Peyer's patch (tissue), 4 donors: ENCODE data around the gene PDLIM7. TPM values are rescaled to one million over a fixed set of nuclear protein-coding genes. Genes with fewer than 3 reads are reported as not detected.
A peak's percentile ranks its signal among the peaks of the same experiment; 100 is the strongest.

Source experiments
- DNase-seq, 3 donors: peaks; one replicate each; pipeline ENCODE4 v3.0.0-alpha.2; 2017 to 2019
- H3K27ac ChIP-seq, 4 donors: fragments of 200-600 bp; sonication (generic); one replicate each; pipeline ENCODE4 v1.5.1; 2016 to 2019
- H3K27me3 ChIP-seq, 2 donors: fragments of 200-600 bp; sonication (generic); one replicate each; pipeline ENCODE4 v1.5.1; 2019
- H3K36me3 ChIP-seq, 3 donors: fragments of 200-600 bp; sonication (generic); one replicate each; pipeline ENCODE4 v1.5.1; 2016 to 2019
- H3K4me1 ChIP-seq, 4 donors: fragments of 200-600 bp; sonication (generic); one replicate each; pipeline ENCODE4 v1.5.1; 2016 to 2019
- H3K4me3 ChIP-seq, 4 donors: fragments of 200-600 bp; sonication (generic); 1 replicate in 3 of 4; 2 replicates in 1 of 4; pipeline ENCODE4 v1.5.1; 2016 to 2019; ENCODE audit warnings: mild to moderate bottlenecking in 1 of 4
- H3K9me3 ChIP-seq, 4 donors: fragments of 200-600 bp; sonication (generic); one replicate each; pipeline ENCODE4 v1.5.1; 2016 to 2019; ENCODE audit warnings: mild to moderate bottlenecking in 1 of 4
- CTCF ChIP-seq, 6 experiments: fragments of 450-650 bp in 4 of 6; fragments of 200-600 bp in 2 of 6; sonication (generic) in 1 of 6; IDR thresholded peaks; one replicate each; pipeline ENCODE4 v1.5.1; 2017 to 2019; ENCODE audit warnings: antibody characterized with exemption in 6 of 6, mild to moderate bottlenecking in 3 of 6, moderate library complexity in 1 of 6
- POLR2A ChIP-seq, 2 donors: fragments of 450-650 bp; IDR thresholded peaks; one replicate each; pipeline ENCODE4 v1.5.1; 2017; ENCODE audit warnings: antibody characterized with exemption in 2 of 2, mild to moderate bottlenecking in 2 of 2, moderate library complexity in 2 of 2
- total RNA-seq, 4 donors: library from RNA; depleted of rRNA; stranded (reverse); fragments of >200 nt; gene quantifications; one replicate each; pipeline ENCODE4 v1.1.0, GENCODE V29; 2016

The PDLIM7 gene
- total RNA-seq, 4 donors from 2014 or later: 17.4 to 137 (median 23.3) TPM

DNA sequence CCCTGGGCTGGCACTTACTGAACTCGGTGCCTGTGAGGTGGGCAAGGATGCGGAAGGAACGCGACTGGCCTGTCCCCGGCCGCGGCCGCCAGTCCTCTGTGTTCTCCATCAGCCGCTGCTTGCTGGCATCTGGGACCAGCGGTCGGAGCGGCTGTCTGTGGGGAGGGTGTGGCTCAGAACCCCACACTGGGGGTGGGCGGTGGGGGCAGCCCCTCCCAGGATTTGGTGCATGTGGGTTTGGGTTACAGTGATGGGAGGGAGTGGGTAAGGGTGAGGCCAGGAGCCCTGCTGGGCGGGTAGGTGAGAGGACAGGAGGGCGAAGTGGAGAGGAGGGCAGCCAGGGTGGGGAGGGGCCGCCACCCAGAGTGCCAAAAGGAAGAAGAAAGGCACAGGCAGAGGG is 6.4 kb downstream of the PDLIM7 start:
- no peaks in the 10 kb centered on the region for H3K27me3 ChIP-seq
- no peak overlapping the region for H3K4me3 ChIP-seq
- H3K36me3 ChIP-seq: peaks cover 0 to 38% (median 0%) of the 10 kb centered on the region in 3 donors
- TF ChIP-seq CTCF (IDR thresholded peaks at IDR 0.05): no peak
- TF ChIP-seq POLR2A (IDR thresholded peaks at IDR 0.05): no peak
- DNase-seq: no peak
- H3K27ac ChIP-seq: peak overlapping the region in 1 of 4 donors; percentile 90
- no peaks in the 10 kb centered on the region for H3K9me3 ChIP-seq
- H3K4me1 ChIP-seq: peaks cover 7 to 48% (median 16%) of the 10 kb centered on the region in 4 donors

DNA sequence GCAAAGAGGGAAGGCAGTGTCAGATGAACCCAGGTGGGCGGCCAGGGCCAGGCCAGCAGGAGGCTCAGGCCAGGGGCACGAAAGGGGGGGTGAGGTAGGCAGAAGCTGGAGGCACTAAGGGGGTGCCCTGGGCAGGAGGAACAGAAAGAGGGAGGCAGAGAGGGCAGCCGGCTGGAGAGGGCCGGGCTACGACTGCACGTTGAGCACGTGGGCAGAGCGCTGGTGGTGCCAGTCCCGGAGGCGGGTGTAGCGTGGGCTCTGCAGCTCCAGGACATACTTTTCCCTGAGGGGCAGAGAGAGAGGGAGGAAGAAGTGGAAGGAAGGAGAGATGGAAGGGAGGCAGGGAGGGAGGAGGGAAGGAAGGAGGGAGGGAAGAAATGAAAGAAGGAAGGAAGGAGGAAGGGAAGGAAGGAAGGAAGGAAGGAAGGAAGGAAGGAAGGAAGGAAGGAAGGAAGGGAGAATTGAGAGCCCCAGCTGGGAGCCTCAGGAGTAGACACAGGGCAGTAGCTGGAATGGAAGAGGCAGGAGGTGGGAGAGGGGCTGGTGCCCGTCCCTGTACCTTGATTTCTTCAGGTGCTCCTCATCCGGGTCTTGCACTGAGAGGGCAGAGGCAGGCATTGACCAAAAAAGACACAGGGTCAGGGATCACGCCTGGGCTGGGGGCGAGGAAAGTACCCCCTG is 7.0 kb downstream of the PDLIM7 start:
- TF ChIP-seq CTCF (IDR thresholded peaks at IDR 0.05) (no peak), POLR2A (IDR thresholded peaks at IDR 0.05) (no peak)
- Histone ChIP-seq H3K4me3 (no peak overlapping the region), H3K27me3 (no peaks in the 10 kb centered on the region), H3K36me3 (peaks cover 0 to 42% (median 0%) of the 10 kb centered on the region in 3 donors), H3K9me3 (no peaks in the 10 kb centered on the region), H3K4me1 (peaks cover 3 to 48% (median 15%) of the 10 kb centered on the region in 4 donors), H3K27ac (peak overlapping the region in 1 of 4 donors; percentile 90)
- no peak for DNase-seq

DNA sequence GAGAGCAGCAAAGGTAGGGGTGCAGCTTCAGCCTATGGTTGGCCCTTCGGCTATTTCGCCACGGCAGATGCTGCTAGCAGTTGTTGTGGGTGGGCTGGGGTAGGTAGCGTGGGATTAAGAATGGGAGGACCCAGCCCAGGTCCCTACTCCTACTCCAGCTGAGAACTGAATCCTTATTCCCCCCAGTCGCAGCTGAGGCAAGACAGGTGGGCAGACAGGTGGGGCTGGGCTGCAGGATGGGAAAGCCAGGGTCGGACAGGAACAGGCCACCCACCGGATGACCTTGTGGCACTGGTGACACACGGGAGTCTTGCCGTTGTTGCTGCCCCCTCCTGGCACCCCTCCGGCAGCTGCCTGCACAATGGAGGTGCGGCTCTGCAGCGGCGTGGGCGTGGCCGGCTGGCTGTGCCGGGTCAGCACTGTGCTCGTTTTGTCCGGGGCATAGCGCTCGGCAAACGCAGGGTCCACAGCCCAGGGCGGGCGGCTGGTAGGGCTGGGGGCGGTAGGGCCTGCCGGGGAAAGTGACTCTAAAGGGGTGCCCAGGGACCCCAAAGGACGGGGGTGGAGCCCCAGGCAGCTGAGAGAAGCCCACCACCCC is 8.2 kb downstream of the PDLIM7 start:
- Histone ChIP-seq H3K4me3 (no peak overlapping the region), H3K27me3 (no peaks in the 10 kb centered on the region), H3K9me3 (no peaks in the 10 kb centered on the region), H3K27ac (no peak overlapping the region), H3K36me3 (peaks cover 0 to 42% (median 0%) of the 10 kb centered on the region in 3 donors), H3K4me1 (peaks cover 0 to 35% (median 3%) of the 10 kb centered on the region in 4 donors)
- DNase-seq: peak in 1 of 3 donors; percentile 71
- TF ChIP-seq POLR2A (IDR thresholded peaks at IDR 0.05) (no peak), CTCF (IDR thresholded peaks at IDR 0.05) (peak in 4 of 6 experiments; percentile 6 to 26 (median 22))

DNA sequence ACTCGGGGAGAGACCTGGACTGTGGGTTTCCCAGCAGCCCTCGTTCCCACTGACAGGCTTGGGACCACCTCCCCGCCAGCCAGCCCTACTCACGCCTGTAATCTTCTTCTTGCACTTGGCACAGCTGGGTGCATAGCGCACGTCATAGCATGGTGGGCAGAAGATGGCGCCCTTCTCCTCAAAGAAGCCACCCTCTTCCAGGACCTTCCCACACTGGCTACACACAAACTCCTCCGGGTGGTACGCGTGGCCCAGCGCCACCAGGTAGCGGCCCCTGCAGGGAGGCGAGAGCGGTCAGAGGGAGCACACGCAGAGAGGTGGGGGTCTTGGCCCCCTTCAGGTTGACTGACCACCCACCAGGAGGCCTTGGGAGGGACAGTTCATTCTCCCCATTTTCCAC is 9.4 kb downstream of the PDLIM7 start:
- Histone ChIP-seq H3K9me3 (no peaks in the 10 kb centered on the region), H3K27me3 (no peaks in the 10 kb centered on the region), H3K4me1 (peaks cover 0 to 24% (median 0%) of the 10 kb centered on the region in 4 donors), H3K27ac (no peak overlapping the region), H3K4me3 (no peak overlapping the region), H3K36me3 (peaks cover 0 to 42% (median 0%) of the 10 kb centered on the region in 3 donors)
- no peak for DNase-seq
- TF ChIP-seq POLR2A (IDR thresholded peaks at IDR 0.05) (no peak), CTCF (IDR thresholded peaks at IDR 0.05) (no peak)

DNA sequence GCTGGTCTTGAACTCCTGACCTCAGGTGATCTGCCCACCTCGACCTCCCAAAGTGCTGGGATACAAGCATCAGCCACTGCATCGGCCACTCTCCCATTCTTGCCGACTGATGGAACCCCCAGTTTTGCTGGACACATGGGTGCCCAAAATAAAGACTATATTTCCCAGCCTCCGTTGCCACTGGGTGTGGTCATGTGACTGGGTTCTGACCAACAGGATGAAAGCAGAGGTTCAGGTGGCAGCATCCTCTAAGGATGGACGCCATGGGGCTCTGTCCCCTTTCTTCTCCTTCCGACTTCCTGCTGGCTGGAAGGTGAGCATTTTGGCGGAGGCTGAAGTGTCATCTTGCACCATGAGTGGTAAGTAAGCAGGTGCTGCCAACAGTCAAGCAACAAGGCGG is 10.3 kb downstream of the PDLIM7 start:
- Histone ChIP-seq H3K27ac (no peak overlapping the region), H3K4me1 (peaks cover 0 to 22% (median 0%) of the 10 kb centered on the region in 4 donors), H3K4me3 (no peak overlapping the region), H3K27me3 (no peaks in the 10 kb centered on the region), H3K36me3 (peaks cover 0 to 42% (median 0%) of the 10 kb centered on the region in 3 donors), H3K9me3 (no peaks in the 10 kb centered on the region)
- no peak for DNase-seq
- no peak for TF ChIP-seq POLR2A (IDR thresholded peaks at IDR 0.05)
- TF ChIP-seq CTCF (IDR thresholded peaks at IDR 0.05): no peak
